ENCODE results near the gene SRRM2.
A peak's percentile ranks its signal among the peaks of the same experiment; 100 is the strongest.
"Not testable (repeated sequence)": the region's sequence is repeated elsewhere in the genome, so short reads cannot be mapped to it uniquely, and the experiment has no call there.

The SRRM2 gene

GRCh38 chr16:2715519-2715918 is 36.9 kb upstream of the SRRM2 start:
- no peak for DNase-seq

GRCh38 chr16:2715966-2716885 is 36.2 kb upstream of the SRRM2 start:
- DNase-seq, result no peak

- no peak for DNase-seq
Measured at GRCh38 chr16:2716948-2717347, 35.5 kb upstream of the SRRM2 start.

- DNase-seq, result no peak
Measured at GRCh38 chr16:2717383-2718263, 34.8 kb upstream of the SRRM2 start.

GRCh38 chr16:2719328-2720063 is 32.9 kb upstream of the SRRM2 start:
- DNase-seq, result no peak

GRCh38 chr16:2720064-2720457 is 32.4 kb upstream of the SRRM2 start, which contains the start of gene PRSS27:
TSS of gene PRSS27 (minus strand) at chr16:2720224. CDS start at chr16:2720160, 64 bp downstream.
- DNase-seq, result no peak

GRCh38 chr16:2720719-2721633 is 31.5 kb upstream of the SRRM2 start:
- DNase-seq, result peak; percentile 79 to 93

GRCh38 chr16:2721634-2722173 is 30.7 kb upstream of the SRRM2 start:
- DNase-seq, result not testable (repeated sequence)

GRCh38 chr16:2724088-2724676 is 28.3 kb upstream of the SRRM2 start:
- no peak for DNase-seq

GRCh38 chr16:2724816-2725348 is 27.6 kb upstream of the SRRM2 start:
- no peak for DNase-seq

GRCh38 chr16:2726923-2727322 is 25.5 kb upstream of the SRRM2 start:
- DNase-seq, result no peak

GRCh38 chr16:2728034-2728433 is 24.4 kb upstream of the SRRM2 start:
- no peak for DNase-seq

- no peak for DNase-seq
Measured at GRCh38 chr16:2734844-2735515, 17.5 kb upstream of the SRRM2 start.

- no peak for DNase-seq
Measured at GRCh38 chr16:2736476-2737237, 15.8 kb upstream of the SRRM2 start.

GRCh38 chr16:2737238-2737605 is 15.2 kb upstream of the SRRM2 start:
- no peak for DNase-seq

- no peak for DNase-seq
Measured at GRCh38 chr16:2737895-2738418, 14.5 kb upstream of the SRRM2 start.

- no peak for DNase-seq
Measured at GRCh38 chr16:2738615-2739014, 13.8 kb upstream of the SRRM2 start.

- DNase-seq, result no peak
Measured at GRCh38 chr16:2739625-2740430, 12.6 kb upstream of the SRRM2 start.

All from NCI-H187 (cell line).